Testis (tissue), 2 donors: Measurements from ENCODE around the gene TMEM31.

Source experiments
- CTCF ChIP-seq, 3 experiments: fragments of 450-650 bp in 2 of 3; fragments of 200-600 bp in 1 of 3; sonication (generic) in 1 of 3; IDR thresholded peaks; one replicate each; pipeline ENCODE4 v1.5.1; 2016 to 2019; ENCODE audit warnings: antibody characterized with exemption in 3 of 3, mild to moderate bottlenecking in 2 of 3, moderate library complexity in 1 of 3
- POLR2A ChIP-seq: fragments of 450-650 bp; IDR thresholded peaks from one replicate; pipeline ENCODE4 v1.6.1; 2017; ENCODE audit warnings: antibody characterized with exemption, mild to moderate bottlenecking, moderate library complexity

- TF ChIP-seq CTCF (IDR thresholded peaks at IDR 0.05) (no peak), POLR2A (no peak)
Measured at GRCh38 chrX:103722505-103722904, 11.8 kb downstream of the TMEM31 start.
